HG03342 (cell line): Measurements from ENCODE around the gene SDC4.

ENCODE experiments used
- ATAC-seq: cut with Tn5 transposase; IDR thresholded peaks from one replicate; pipeline ENCODE4 v1.9.1; 2021; ENCODE audit warnings: mild to moderate bottlenecking, moderate library complexity; ENCODE audit not compliant: unreplicated experiment

SDC4 gene, protein sequence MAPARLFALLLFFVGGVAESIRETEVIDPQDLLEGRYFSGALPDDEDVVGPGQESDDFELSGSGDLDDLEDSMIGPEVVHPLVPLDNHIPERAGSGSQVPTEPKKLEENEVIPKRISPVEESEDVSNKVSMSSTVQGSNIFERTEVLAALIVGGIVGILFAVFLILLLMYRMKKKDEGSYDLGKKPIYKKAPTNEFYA

DNA sequence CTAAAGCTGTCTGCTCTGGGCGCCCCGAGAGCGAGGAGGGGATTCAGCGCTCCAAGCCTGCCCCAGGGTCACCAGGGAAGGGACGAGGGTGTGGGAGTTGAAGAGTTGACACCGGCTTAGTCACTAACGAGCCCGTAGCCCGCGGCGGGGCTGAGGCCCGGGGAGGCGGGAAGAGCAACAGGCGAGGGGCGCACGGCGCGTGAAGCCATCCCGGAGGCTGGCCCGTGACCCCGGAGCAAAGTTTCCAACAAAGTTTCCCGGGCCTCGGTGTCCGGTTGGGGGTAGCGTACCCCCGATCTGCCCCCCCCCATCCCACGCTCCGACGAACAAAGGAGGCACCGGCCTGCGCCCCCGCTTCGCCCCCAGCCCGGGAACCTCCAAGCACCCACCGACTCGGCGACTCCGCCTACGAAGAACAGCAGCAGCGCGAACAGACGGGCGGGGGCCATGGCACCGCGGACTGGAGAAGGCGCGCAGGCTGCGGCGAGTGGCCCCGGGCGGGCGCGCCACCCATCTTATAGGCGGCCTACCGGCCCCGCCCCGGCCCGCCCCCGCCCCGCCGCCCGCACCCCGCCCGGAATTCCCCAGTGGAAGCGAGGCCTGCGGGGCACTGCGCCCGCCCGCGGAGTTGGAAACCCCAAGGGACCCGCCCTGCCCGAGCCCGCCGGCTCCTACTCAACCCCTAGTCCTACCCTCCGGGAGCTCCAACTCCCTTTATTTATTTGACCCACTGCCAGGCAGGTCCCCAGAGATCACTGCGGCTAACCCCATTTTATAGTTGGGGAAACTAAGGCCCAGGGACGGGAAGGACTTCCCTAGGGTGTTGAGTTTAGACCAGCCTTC is at the start of gene SDC4:
TSS of gene SDC4 (minus strand) at position 489 of the 843 bp plus-strand sequence. CDS start at position 449, 40 bp downstream.
- no peak for ATAC-seq

DNA sequence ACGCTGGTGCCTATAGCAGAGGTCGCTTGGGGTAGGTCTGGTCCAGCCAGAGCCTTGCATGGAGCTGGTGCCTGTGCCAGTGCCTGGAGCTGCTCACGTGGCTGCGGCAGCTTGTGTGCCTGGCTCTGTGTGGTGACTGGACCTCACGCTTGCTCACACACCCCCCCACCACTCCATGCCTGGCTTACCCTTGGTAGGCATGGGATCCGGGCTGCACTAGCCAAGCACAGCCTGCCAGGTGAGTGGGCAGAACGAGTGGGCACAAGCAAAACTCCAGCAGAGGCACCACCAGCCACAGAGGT is 46.8 kb upstream of the SDC4 start:
- ATAC-seq, result no peak

DNA sequence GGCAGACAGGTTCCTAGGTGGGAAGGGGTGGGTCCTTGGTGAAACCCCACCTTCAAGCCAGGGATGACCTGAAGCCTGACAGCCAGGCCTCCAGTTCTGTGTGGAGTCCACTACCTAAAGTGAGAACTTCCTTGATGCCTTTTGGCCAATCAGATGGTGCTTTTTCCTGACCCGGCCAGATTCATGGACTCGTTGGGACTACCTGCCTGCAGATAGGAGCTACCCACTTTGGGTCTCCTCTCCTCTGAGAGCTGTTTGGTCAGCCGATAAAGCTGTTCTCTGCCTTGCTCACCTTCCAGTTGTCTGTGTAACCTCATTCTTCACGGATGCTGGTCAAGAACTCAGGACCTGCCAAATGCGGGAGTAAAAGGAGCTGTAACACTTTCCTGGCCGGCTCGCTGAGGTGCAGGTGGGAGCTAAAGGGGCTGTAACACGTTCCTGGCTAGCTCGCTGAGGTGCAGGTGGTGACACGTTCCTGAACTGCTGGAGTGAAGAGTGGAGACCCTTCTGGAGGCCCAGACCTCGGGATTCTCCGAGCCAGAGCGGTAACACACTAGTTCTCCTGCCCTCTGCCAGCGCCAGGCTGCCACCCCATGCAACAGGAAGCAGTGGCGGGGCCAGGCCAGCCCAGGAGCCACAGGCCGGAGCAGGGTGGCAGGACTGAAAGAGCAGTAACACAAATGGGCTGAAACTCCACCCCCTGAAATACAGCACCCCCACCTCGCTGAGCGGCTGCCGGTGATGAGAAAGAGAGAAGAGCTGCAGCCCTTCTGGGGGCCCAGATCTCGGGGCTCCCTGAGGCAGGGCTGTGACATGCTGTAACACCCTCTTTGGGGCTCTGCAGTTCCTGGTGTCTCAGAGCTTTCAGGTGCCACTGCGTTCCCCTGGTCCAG is 46.2 kb upstream of the SDC4 start:
- ATAC-seq, result no peak

DNA sequence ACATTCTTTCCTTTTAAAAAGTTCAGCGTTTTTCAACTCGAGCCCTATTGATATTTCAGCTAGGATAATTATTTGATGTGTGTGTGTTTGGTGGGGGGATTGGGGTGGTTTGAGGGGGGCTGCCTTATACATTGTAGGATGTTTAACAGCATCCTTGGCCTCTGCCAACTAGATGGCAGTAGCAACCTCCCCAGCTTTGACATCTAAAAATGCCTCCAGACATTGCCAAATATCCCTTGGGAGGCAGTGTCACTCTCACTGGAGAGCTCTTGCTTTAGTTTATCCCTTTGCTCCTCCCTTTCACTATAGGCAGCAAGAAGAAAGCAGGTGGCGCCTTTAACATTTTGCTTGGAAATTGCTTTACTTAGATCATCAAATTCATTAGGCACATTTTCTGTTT is 44.5 kb upstream of the SDC4 start:
- ATAC-seq, result no peak

DNA sequence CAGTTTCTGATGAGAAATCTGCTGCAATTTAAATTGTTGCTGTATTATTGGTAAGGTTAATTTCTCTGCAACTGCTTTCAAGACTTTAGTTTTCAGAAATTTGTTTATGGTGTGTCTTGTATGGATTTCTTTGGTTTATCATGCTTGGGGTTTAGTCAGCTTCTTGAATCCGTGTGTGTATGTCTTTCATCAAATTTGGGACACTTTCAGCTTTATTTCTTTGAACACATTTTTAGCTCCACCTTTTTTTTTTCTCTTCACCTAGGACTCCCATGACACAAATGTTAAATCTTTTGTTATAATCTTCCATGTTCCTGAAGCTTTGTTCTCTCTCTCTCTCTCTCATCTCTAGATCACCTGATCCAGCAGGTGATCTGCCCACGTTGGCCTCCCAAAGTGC is 43.3 kb upstream of the SDC4 start:
- no peak for ATAC-seq

DNA sequence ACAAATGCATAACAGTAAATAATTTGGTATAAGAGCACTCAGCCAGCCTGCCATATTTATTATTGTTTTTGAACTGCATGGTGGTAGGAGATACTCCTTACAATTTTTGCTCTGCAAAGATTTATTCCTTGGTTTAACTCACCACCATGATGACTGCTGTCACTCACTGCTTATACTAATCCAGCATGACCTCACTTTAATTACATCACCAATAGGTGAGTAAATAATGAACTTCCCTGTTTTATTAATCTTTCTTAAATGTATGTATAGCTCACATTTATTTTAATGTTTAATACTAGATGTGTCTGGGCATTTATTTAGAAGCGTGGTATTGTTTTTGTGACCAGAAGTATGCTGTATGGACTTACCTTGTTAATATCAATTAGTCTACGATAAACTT is 42.7 kb upstream of the SDC4 start:
- no peak for ATAC-seq

DNA sequence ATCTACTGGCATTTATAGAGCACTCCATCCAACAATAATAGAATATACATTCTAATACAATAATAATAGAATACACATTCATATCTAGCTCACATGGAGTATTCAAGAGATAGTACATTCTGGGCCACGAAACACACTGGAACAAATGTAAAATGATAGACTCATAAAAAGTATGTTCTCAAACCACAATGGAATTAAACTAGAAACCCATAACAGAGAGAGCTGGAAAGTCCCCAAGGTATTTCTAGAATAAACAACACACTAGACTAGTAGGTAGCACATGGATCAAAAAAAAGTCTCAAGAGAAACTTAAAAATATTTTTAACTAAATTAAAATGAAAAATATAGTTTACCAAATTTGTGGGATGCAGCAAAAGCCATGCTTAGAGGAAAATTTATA is 39.0 kb upstream of the SDC4 start:
- ATAC-seq, result no peak

DNA sequence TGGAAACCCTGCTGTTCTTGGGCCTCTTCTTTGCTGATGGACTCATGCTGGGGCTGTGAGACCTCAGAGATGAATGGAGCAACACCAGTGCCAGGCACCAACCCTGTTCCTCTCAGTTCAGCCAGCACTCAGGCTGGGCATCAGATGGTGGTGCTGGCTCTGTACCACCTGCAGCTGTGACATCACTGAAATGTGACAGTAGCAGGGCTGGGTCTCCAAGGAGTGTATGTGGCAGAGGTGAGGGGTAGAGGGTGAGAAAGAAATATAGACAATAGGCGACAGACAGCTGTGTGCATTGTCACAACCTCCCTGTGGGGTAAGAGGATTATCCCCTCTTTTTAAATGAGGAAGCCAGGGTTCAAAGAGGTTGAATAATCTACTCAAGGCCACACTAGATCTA is 30.0 kb upstream of the SDC4 start, which contains the start of gene TP53TG5:
TSS of gene TP53TG5 (minus strand) at position 135 of the 400 bp plus-strand sequence. CDS start at position 46, 89 bp downstream.
- ATAC-seq, result no peak

DNA sequence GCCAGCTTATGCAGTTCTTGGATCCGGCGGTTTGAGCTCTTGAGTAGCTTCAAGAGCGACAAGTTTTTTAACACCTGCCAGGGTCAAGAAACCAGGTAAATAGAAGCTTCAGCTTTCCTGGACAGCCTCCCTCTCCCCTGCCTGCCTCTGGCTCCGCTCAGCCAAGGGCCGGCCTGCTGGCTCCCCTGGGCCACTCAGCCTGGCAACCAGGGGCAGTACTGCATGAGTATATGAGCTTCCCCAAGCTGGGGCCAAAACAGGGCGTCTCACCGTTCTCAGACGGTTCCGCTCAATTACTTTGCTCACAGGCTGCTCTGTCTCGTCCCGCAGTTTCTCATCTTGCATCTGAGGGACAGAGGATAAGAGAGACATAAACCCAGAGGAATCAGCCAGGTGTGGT is 29.0 kb upstream of the SDC4 start:
- no peak for ATAC-seq

DNA sequence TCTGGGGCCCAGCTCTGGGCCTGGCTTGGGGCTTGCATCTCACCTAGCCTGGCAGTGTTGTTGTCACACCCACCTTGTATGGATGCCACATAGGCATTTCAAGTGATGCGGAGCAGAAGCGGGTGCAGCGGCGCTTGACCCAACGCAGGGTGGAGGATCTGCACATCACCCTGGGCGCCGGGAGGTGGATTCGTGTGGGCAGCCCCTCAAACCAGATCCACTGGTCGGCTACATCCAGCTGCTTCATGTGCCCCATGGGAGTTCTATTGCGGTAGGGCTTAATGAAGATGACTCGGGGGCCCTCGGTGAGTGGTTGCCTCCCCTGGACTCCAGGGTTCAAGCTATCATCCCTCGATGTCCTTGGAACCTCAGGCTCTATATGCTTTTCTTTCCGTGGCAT is 26.7 kb upstream of the SDC4 start:
- ATAC-seq, result no peak

DNA sequence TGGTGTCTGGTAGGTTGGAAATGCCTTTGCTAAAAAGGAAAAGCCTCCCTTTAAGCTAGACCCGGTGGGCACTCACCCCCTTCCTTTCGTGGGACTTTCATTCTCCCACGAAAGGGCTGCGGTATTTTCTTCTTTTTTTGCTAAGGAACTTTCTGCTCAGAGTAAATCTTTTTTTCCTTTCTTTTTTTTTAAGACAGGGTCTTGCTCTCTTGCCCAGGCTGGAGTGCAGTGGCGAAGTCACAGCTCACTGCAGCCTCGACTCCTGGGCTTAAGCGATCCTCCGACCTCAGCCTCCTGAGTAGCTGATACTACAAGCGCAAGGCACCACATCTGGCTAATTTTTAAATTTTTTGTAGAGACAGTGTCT is 25.9 kb upstream of the SDC4 start:
- ATAC-seq, result no peak

DNA sequence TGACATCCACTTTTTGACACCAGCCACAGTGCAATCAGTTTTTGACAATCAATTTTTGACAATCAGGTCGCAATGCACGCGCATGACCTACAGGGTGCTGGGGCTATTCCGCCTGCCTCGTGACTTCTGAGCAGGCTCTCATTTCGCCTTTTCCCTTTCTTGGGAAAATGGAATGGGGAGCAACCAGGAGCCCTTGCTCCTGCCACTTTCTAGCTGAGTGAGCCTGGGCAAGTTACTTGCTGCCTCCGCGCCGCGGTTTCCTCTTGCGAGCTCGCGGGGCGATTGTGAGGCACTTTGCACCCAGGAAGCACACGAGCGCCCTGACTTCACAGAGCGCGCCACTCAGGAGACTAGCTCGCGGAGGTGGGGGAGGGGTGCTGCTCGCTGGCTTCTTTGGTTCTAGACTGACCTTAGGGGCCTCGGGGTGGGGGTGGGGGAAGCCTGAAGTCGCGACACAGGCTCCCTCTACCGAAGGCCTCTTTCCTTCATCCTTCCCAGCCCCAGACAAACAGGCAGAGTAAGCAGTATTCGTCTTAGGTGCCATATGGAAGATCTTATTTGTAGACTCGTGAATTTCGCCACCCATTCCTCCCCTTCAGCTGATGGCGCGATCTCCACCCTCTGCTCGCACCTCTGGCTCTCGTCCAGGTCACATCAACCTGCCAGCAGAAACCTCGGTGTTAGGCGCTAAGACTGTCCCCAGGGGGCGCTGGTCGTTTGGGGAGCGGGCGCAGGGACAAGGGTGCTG is 25.3 kb upstream of the SDC4 start:
- no peak for ATAC-seq

DNA sequence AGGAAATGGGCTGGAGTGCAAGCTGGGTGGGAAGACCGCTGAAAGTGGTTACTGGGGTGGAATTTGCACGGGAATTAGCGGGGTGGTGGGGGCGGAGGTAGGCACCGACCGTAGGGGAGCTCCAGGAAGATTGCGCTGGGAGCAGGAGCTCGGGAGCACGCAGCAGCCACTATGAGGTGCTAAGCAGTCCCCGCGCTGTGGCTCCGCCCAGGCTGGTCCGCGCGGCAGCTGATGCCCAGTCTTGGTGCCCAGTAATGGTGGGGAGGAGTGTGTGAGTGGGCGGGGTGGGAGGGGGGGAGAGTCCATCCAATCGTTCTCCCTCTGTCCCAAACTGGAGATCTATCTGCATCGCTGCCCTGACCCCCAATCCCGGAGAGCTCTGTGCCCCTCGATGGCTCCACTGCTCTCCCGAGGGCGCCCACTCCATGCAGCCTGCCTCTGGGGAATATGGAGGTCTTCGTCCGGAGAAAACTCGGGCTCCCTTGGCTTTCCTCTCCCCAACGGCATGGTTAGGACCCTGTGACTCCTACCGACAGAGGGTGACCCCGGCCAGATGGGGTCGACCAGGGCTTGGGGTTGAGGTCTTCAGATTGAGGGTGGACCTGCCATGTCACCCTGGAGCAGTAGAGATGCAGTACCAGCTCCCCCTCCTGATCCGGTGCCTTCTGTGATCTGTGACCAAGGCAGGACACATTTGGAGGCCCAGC is 24.6 kb upstream of the SDC4 start:
- no peak for ATAC-seq

DNA sequence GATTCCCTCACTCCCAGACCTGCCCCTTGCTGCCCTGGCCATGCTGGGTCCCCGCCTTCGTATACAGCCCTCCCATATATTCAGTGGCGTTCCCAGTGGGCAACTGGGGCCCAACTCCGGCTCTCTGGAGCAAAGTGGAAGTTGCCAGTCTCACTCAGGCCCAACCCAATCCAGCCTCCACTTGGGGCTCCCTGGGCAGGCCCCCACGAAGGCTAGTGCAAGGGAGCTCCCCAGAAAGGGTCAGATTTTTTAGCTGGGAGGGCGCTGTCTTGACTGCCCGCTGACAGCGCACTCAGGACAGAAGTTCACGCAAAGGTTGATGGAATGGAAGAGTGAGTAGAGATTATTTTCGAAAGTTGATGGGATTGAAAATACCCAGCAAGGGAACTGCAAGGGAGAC is 24.0 kb upstream of the SDC4 start:
- ATAC-seq, result no peak

DNA sequence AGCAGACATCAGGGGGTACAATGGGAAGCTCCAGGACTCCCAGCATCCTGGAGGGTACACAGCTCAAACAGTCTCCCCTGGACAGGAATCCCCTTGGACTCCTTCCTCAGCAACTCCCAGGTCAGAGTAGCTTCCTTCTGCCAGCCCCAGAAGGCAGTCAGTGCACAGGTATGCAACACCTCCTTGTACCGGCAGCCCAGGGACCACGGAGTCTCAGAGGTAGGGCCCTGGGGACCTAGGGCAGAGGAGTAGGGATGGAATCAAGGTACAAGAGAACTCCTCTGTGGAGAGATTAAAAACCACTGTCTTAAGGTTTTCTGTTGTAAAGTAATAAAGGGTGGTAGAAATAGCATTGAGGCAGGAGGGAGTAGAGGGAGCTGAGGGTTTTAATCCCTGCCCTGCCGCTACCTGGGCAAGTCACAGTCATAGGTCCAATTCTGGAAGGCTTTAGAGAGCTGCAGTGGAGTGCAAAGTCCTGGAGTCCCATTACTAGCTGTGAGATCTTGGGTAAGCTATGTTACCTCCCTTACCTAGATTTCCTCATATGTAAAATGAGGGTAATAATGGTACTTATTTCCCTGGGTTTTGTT is 22.4 kb upstream of the SDC4 start:
- ATAC-seq, result no peak

DNA sequence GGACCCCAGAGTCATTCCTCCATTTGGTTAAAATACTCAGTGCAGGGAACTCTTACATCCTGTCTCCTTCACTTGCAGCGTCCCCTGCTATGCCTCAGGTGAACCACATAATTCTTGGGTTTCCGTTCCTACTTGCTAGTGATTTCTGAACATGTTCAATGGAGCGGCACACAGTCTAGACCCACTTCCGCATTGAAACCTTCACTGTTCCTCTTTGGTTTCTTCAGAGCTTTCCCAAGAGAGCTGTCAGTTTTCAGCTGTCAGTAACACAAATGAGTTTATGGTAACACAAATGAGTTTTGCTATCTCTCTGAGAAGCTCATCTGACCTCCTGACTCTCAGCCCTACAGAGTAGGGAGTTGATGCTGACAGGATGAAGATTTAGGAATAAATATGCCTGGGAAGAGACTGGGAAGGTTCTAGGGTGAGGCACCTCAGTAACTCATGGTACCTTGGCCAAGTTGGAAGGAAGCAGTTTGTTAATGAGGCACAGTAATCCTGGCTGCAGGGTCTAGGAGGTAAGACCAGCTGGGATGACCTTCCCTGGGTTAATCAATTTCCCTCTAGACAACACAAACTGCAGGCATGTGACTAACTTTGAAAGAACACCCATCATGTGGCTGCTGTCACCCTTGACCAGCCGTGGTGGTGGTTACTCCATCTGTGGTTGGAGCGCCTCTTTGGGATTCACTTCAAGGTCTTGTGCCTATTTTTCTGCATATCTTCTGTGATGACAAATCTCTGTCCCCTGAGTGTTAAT is 20.2 kb upstream of the SDC4 start:
- peak; percentile 80 for ATAC-seq

DNA sequence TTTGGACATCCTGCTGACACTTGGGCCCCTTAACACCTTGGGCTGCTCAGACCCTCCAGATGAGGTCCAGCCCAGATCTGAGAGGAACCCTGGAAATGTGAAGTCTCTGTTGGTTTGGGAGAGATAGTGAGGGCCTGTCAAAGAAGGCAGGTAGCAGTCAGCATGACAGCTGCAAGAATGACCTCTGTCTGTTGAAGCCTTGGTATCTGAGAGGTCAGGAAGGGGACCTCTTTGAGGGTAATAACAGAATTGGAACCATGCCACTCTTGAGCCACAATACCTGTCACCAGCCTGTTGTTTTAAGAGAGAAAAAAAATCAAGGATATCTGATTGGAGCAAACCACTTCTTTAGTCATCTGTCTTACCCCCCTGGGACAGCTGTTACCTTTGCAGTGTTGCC is 18.9 kb upstream of the SDC4 start:
- ATAC-seq, result no peak

DNA sequence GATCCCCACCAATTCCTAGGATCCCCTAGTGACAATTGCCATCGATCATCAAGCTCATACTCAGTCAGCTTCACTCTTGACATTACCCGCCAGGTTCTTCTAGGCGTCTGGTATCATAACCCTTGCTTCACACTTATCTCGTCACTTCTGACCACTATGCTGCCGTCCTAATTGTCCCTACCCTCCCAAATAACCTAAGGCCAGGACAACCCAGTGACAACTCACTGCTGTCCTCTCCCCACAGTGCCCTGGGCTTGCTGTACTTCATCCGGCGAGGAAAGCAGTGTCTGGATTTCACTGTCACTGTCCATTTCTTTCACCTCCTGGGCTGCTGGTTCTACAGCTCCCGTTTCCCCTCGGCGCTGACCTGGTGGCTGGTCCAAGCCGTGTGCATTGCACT is 18.4 kb upstream of the SDC4 start:
- no peak for ATAC-seq

DNA sequence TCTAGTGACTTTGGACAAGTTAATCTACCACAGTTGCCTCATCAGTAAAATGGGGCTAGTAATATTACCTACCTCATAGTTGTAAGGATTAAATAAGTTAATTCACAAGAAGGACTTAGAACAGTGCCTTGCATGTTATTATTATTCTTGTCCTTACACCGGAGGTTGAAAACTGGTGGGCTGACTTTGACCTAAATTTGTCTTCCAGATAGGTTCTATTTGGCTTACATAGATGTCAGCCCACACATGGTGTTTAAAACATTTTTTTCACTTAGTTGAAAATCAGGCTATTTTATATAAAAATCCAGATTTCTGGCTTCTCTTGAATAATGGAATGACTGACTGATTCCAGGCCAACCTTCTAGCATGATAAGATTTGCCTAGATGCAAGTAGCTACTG is 18.0 kb upstream of the SDC4 start:
- ATAC-seq, result no peak
